Mucosa of descending colon (tissue), 3 donors: ENCODE data around the gene ZNF253. TPM values are rescaled to one million over a fixed set of nuclear protein-coding genes. Genes with fewer than 3 reads are reported as not detected.
"Not testable (repeated sequence)": the region's sequence is repeated elsewhere in the genome, so short reads cannot be mapped to it uniquely, and the experiment has no call there.

Experiments used
- ATAC-seq: fragments of 200-7000 bp; cut with Tn5 transposase; one replicate; pipeline ENCODE4 v1.9.1; 2020; ENCODE audit warnings: mild to moderate bottlenecking, moderate library complexity
- DNase-seq, 3 donors: peaks; one replicate each; pipeline ENCODE4 v3.0.0-alpha.2; 2020
- H3K36me3 ChIP-seq: fragments of 200-600 bp; one replicate; pipeline ENCODE4 v1.8.0; 2021; ENCODE audit warnings: low read depth, mild to moderate bottlenecking
- H3K4me1 ChIP-seq: fragments of 200-600 bp; one replicate; pipeline ENCODE4 v1.8.0; 2021; ENCODE audit warnings: low read depth, mild to moderate bottlenecking
- H3K4me3 ChIP-seq: fragments of 200-600 bp; one replicate; pipeline ENCODE4 v1.8.0; 2021; ENCODE audit warnings: mild to moderate bottlenecking
- H3K9me3 ChIP-seq: fragments of 200-600 bp; one replicate; pipeline ENCODE4 v1.8.0; 2021; ENCODE audit warnings: mild to moderate bottlenecking
- CTCF ChIP-seq: fragments of 200-600 bp; IDR thresholded peaks from one replicate; pipeline ENCODE4 v1.8.0; 2022; ENCODE audit warnings: antibody characterized with exemption, mild to moderate bottlenecking
- intact Hi-C, 2 donors: fragments of 100-400 bp; cut with DNase I in 1 of 2; cut with micrococcal nuclease in 1 of 2; formaldehyde crosslinking; loops; one replicate each; pipeline versions ENCODE4 v1.11.0 to v1.11.1; 2022; cut with DNase I, micrococcal nuclease
- total RNA-seq, 3 donors: library from RNA; stranded (reverse); fragmentation: NEBNext Ultra II Directional in 2 of 3; extraction: Animal tissue kit (Norgen Biotek cat#: 25700) in 2 of 3; gene quantifications; one replicate each; pipeline versions ENCODE4 v1.2.1 to v1.2.4, GENCODE V29; 2021 to 2023
- donor health status: DM: no; HTN: no; CAD: no; lungs with moderate emphysema.
- donor health status: DM: no; HTN: no; CAD: no.
- donor health status: DM: no; HTN: yes; CAD: no.

The ZNF253 gene
- total RNA-seq, 3 donors from 2014 or later: 7.8 to 11.9 (median 9.4) TPM

GRCh38 chr19:19909654-19910053 is 44.0 kb downstream of the ZNF253 start:
- no peak for TF ChIP-seq CTCF
- Histone ChIP-seq H3K36me3 (no peaks in the 10 kb centered on the region), H3K4me3 (no peak overlapping the region), H3K4me1 (no peaks in the 10 kb centered on the region), H3K9me3 (peaks cover 9% of the 10 kb centered on the region)
- intact Hi-C loops: no loop called here
- ATAC-seq: no peak
- no peak for DNase-seq

GRCh38 chr19:19911150-19911549 is 45.5 kb downstream of the ZNF253 start:
- intact Hi-C loops: no loop called here
- ATAC-seq: no peak
- no peak for TF ChIP-seq CTCF
- Histone ChIP-seq H3K4me3 (no peak overlapping the region), H3K9me3 (peaks cover 15% of the 10 kb centered on the region), H3K36me3 (no peaks in the 10 kb centered on the region), H3K4me1 (no peaks in the 10 kb centered on the region)
- no peak for DNase-seq

DNA sequence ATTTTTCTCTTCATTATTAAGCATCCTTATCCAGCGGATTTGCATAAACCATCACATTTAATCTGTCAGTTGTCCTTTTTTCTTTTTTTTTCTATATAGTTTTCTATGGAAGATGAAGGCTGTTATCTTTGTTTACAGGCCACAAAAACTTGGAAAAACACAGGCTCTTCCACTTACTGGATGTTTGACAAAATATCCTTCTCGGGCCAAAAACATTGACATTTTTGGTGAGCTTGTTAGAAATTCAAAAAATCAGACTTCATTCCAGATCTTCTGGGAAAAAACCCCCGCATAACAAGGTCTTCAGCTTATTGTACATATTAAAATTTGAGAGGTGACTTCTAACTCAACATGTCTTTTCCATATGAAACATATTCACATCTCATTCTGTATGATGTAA is 48.9 kb downstream of the ZNF253 start:
- H3K9me3 ChIP-seq: peaks cover 14% of the 10 kb centered on the region
- no peak for DNase-seq
- ATAC-seq: no peak
- no peak overlapping the region for H3K4me3 ChIP-seq
- intact Hi-C loops: no loop called here
- no peaks in the 10 kb centered on the region for H3K4me1 ChIP-seq
- H3K36me3 ChIP-seq: no peaks in the 10 kb centered on the region
- no peak for TF ChIP-seq CTCF

- ATAC-seq, H3K36me3 ChIP-seq, H3K4me3 ChIP-seq, H3K4me1 ChIP-seq, intact Hi-C loops: not testable (repeated sequence)
- peaks cover 84% of the 10 kb centered on the region for H3K9me3 ChIP-seq
- DNase-seq: peak in 2 of 3 donors; percentile 31 to 41
Observed at GRCh38 chr19:19930417-19930816, 64.7 kb downstream of the ZNF253 start.

GRCh38 chr19:19933432-19934314 is 68.0 kb downstream of the ZNF253 start:
- intact Hi-C loops, ATAC-seq: not testable (repeated sequence)

GRCh38 chr19:19937403-19937802 is 71.7 kb downstream of the ZNF253 start:
- H3K4me1 ChIP-seq: no peaks in the 10 kb centered on the region
- peaks cover 76% of the 10 kb centered on the region for H3K9me3 ChIP-seq
- no peaks in the 10 kb centered on the region for H3K36me3 ChIP-seq
- ATAC-seq (no peak), DNase-seq (no peak)
- no peak for TF ChIP-seq CTCF
- no peak overlapping the region for H3K4me3 ChIP-seq
- intact Hi-C loops: no loop called here

More at GRCh38 chr19:19933432-19934314, 68.0 kb downstream of the ZNF253 start:
- not testable (repeated sequence) for H3K36me3 ChIP-seq, DNase-seq, H3K4me3 ChIP-seq, H3K4me1 ChIP-seq
- H3K9me3 ChIP-seq: peaks cover 90% of the 10 kb centered on the region
